ENCODE results near the gene UNC119. TPM values are rescaled to one million over a fixed set of nuclear protein-coding genes. Genes with fewer than 3 reads are reported as not detected.

Gene UNC119
- total and polyA plus RNA-seq, 2 experiments from 2014 or later = 39.0 to 78.4 TPM

DNA sequence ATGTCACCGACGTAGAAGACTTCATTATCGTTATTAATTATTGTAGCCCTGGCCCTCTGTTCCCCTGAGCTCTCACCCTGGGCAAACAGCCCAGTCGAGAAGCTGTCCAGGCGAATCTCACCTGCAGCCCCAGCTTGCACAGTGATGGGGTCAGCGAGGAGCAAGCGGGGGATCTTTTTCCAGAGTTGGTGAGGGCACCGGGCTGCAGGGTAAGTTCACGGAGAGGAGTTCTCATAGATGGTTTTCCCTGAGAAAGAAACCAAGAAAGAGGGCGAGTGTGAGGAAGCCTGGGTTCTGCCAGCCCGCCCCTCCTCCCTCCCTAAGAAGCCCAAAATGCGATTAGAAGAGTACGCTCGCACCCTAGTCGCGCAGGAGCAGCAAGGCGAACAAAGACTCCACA is 46.0 kb upstream of the UNC119 start (continued):
- TF ChIP-seq, protein P1, sequence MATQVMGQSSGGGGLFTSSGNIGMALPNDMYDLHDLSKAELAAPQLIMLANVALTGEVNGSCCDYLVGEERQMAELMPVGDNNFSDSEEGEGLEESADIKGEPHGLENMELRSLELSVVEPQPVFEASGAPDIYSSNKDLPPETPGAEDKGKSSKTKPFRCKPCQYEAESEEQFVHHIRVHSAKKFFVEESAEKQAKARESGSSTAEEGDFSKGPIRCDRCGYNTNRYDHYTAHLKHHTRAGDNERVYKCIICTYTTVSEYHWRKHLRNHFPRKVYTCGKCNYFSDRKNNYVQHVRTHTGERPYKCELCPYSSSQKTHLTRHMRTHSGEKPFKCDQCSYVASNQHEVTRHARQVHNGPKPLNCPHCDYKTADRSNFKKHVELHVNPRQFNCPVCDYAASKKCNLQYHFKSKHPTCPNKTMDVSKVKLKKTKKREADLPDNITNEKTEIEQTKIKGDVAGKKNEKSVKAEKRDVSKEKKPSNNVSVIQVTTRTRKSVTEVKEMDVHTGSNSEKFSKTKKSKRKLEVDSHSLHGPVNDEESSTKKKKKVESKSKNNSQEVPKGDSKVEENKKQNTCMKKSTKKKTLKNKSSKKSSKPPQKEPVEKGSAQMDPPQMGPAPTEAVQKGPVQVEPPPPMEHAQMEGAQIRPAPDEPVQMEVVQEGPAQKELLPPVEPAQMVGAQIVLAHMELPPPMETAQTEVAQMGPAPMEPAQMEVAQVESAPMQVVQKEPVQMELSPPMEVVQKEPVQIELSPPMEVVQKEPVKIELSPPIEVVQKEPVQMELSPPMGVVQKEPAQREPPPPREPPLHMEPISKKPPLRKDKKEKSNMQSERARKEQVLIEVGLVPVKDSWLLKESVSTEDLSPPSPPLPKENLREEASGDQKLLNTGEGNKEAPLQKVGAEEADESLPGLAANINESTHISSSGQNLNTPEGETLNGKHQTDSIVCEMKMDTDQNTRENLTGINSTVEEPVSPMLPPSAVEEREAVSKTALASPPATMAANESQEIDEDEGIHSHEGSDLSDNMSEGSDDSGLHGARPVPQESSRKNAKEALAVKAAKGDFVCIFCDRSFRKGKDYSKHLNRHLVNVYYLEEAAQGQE (IDR thresholded peaks at IDR 0.05; ENCODE audit: unreplicated experiment) = no peak
- TF ChIP-seq NANOG (IDR thresholded peaks at IDR 0.05; ENCODE audit: borderline replicate concordance) = no peak
- no peak for TF ChIP-seq ZNF331 (CRISPR knock-in tag; IDR thresholded peaks at IDR 0.05; ENCODE audit: low read depth)
- no peak for TF ChIP-seq CREB1 (CRISPR knock-in tag; IDR thresholded peaks at IDR 0.05; ENCODE audit: low read depth)

DNA sequence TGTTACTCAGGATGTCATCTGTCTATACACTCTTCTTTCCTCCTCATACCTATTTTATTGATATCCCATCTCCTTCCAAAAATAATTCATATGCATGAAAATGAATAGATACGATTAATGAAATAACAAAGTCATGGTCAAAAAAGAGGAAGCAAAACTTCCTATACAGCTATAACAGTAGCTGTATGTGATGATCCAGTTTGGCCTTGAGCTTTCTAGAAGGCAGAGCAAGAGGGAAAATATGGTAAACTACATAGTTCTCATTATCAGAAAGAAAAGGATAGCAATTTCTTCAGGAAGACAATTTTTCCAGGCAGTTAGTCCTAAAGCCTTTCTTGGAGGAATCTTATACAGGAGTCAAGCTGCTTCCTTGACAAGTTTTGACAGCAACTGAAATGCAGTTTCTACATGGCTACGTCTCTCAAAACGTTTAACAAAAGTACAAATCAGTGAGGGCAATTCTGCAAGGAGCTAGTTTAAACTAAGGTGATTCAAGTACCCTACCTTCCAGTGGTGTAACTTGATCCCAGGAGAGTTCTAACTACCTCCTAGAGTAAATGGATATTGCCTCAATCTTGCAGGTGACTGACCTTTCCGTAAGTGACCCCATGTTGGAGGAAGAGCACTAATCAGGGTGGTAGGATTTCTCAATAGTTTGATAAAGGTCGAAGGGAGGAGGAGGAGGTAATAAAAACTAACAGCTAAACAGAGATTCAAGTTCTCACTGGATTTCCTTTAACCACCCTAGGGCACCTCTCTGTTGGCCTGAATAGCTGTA is 45.4 kb upstream of the UNC119 start:
- Histone ChIP-seq H3K79me2 (replicated peaks; ENCODE audit: insufficient read depth) (peaks cover 43% of the 10 kb centered on the region), H3K9me2 (ENCODE audit: insufficient read depth) (no peaks in the 10 kb centered on the region), H3K4me1 (ENCODE audit: insufficient read depth) (peaks cover 8% of the 10 kb centered on the region), H3K4me2 (peak overlapping the region; percentile 98), H2AFZ (no peak overlapping the region), H3K36me3 (ENCODE audit: insufficient read depth) (peaks cover 25% of the 10 kb centered on the region), H3F3A (replicated peaks; ENCODE audit: low read depth) (peaks cover 17% of the 10 kb centered on the region), H3K4me3 (peak overlapping the region; percentile 94), H3K27me3 (ENCODE audit: insufficient read depth) (no peaks in the 10 kb centered on the region), H4K20me1 (replicated peaks; ENCODE audit: insufficient read depth) (peaks cover 11% of the 10 kb centered on the region; the same call in 1 of the 2 replicates), H3K27ac (ENCODE audit: low read depth) (peak overlapping the region; percentile 89; the same call in 1 of the 2 replicates)
- ATAC-seq (no peak), DNase-seq (ENCODE audit: low spot score) (no peak)
- peak overlapping the region; percentile 92 for H3K4me3 Mint-ChIP-seq
- peaks cover 33% of the 10 kb centered on the region for H3K36me3 Mint-ChIP-seq (ENCODE audit: low read depth)
- H3K9me3 Mint-ChIP-seq = no peaks in the 10 kb centered on the region
- peaks cover 8% of the 10 kb centered on the region for H3K27me3 Mint-ChIP-seq (ENCODE audit: insufficient read depth, low read depth, poor library complexity)
- H3K27ac Mint-ChIP-seq = peak overlapping the region; percentile 97
- H3K4me1 Mint-ChIP-seq = peaks cover 12% of the 10 kb centered on the region
- TF ChIP-seq, protein P2, sequence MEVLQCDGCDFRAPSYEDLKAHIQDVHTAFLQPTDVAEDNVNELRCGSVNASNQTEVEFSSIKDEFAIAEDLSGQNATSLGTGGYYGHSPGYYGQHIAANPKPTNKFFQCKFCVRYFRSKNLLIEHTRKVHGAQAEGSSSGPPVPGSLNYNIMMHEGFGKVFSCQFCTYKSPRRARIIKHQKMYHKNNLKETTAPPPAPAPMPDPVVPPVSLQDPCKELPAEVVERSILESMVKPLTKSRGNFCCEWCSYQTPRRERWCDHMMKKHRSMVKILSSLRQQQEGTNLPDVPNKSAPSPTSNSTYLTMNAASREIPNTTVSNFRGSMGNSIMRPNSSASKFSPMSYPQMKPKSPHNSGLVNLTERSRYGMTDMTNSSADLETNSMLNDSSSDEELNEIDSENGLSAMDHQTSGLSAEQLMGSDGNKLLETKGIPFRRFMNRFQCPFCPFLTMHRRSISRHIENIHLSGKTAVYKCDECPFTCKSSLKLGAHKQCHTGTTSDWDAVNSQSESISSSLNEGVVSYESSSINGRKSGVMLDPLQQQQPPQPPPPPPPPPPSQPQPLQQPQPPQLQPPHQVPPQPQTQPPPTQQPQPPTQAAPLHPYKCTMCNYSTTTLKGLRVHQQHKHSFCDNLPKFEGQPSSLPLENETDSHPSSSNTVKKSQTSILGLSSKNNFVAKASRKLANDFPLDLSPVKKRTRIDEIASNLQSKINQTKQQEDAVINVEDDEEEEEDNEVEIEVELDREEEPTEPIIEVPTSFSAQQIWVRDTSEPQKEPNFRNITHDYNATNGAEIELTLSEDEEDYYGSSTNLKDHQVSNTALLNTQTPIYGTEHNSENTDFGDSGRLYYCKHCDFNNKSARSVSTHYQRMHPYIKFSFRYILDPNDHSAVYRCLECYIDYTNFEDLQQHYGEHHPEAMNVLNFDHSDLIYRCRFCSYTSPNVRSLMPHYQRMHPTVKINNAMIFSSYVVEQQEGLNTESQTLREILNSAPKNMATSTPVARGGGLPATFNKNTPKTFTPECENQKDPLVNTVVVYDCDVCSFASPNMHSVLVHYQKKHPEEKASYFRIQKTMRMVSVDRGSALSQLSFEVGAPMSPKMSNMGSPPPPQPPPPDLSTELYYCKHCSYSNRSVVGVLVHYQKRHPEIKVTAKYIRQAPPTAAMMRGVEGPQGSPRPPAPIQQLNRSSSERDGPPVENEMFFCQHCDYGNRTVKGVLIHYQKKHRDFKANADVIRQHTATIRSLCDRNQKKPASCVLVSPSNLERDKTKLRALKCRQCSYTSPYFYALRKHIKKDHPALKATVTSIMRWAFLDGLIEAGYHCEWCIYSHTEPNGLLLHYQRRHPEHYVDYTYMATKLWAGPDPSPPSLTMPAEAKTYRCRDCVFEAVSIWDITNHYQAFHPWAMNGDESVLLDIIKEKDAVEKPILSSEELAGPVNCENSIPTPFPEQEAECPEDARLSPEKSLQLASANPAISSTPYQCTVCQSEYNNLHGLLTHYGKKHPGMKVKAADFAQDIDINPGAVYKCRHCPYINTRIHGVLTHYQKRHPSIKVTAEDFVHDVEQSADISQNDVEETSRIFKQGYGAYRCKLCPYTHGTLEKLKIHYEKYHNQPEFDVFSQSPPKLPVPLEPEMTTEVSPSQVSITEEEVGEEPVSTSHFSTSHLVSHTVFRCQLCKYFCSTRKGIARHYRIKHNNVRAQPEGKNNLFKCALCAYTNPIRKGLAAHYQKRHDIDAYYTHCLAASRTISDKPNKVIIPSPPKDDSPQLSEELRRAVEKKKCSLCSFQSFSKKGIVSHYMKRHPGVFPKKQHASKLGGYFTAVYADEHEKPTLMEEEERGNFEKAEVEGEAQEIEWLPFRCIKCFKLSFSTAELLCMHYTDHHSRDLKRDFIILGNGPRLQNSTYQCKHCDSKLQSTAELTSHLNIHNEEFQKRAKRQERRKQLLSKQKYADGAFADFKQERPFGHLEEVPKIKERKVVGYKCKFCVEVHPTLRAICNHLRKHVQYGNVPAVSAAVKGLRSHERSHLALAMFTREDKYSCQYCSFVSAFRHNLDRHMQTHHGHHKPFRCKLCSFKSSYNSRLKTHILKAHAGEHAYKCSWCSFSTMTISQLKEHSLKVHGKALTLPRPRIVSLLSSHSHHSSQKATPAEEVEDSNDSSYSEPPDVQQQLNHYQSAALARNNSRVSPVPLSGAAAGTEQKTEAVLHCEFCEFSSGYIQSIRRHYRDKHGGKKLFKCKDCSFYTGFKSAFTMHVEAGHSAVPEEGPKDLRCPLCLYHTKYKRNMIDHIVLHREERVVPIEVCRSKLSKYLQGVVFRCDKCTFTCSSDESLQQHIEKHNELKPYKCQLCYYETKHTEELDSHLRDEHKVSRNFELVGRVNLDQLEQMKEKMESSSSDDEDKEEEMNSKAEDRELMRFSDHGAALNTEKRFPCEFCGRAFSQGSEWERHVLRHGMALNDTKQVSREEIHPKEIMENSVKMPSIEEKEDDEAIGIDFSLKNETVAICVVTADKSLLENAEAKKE (CRISPR knock-in tag; IDR thresholded peaks at IDR 0.05) = no peak
- no peak for TF ChIP-seq EZH2 (IDR thresholded peaks at IDR 0.05; ENCODE audit: low read depth, unreplicated experiment)

Measured in GM23338 (cell line).